Choroid plexus epithelial cell (primary cell): Measurements from ENCODE around the gene CHML.
"Not testable (repeated sequence)": the region's sequence is repeated elsewhere in the genome, so short reads cannot be mapped to it uniquely, and the experiment has no call there.

ENCODE experiments used
- DNase-seq: peaks from one replicate; pipeline ENCODE4 v3.0.0-alpha.2; 2010; ENCODE audit warnings: low read depth
- H3K4me3 ChIP-seq: 2 replicates; pipeline ENCODE4 v1.5.1; 2011; ENCODE audit warnings: low read depth, mild to moderate bottlenecking, control low read depth, low read length, moderate library complexity
- TF ChIP-seq, protein P1 (sequence below): conservative IDR thresholded peaks from 2 replicates; pipeline ENCODE4 v1.5.1; 2011; ENCODE audit warnings: low read depth, mild to moderate bottlenecking, control low read depth, inconsistent platforms, low read length, moderate library complexity

The CHML gene, protein sequence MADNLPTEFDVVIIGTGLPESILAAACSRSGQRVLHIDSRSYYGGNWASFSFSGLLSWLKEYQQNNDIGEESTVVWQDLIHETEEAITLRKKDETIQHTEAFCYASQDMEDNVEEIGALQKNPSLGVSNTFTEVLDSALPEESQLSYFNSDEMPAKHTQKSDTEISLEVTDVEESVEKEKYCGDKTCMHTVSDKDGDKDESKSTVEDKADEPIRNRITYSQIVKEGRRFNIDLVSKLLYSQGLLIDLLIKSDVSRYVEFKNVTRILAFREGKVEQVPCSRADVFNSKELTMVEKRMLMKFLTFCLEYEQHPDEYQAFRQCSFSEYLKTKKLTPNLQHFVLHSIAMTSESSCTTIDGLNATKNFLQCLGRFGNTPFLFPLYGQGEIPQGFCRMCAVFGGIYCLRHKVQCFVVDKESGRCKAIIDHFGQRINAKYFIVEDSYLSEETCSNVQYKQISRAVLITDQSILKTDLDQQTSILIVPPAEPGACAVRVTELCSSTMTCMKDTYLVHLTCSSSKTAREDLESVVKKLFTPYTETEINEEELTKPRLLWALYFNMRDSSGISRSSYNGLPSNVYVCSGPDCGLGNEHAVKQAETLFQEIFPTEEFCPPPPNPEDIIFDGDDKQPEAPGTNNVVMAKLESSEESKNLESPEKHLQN

DNA sequence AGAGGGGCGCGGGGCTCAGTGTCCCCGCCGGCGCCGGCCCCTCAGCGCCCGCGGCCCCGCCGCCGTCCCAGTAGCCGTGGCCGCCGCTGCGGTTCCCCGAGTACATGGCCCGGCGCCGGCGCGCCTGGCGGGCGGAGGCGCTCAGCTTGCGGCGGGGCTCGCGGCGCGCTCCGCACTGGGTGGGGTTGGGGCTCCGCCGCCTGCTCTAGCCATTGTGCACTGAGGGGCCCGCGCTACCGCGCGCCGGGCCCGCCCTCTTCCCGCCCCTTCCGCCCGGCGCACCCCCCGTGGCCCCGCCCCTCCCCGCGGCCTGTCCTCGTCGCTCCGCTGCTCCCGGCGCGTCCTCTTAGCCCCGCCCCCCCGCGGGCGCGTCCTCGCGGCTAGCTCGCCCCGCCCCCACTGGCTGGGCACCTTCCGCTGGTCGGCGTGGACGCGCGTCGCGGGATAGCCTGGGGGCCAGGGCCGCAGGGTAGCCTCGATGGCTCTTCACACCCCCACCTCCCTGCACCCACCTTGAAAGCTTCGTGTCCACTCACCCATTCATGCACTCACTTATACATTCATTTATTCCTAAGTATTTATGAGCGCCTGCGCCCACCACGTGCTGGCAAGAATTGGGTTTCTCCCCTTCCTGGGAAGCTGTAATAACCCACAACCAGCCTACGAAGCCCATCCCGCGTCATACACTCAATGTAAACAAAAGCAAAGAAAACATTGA is at the start of gene CHML, which contains the start of gene OPN3:
CHML (minus strand) TSS at position 221 of the 718 bp plus-strand sequence. CDS start 4,603 bp downstream, outside the sequence.
OPN3 (minus strand) TSS at position 221 of the 718 bp plus-strand sequence; CDS start at position 106, 115 bp downstream.
- peak within 1 kb of the TSS; percentile 76 for H3K4me3 ChIP-seq

GRCh38 chr1:241688940-241689368 is 48.8 kb upstream of the CHML start:
- TF ChIP-seq, protein P1, sequence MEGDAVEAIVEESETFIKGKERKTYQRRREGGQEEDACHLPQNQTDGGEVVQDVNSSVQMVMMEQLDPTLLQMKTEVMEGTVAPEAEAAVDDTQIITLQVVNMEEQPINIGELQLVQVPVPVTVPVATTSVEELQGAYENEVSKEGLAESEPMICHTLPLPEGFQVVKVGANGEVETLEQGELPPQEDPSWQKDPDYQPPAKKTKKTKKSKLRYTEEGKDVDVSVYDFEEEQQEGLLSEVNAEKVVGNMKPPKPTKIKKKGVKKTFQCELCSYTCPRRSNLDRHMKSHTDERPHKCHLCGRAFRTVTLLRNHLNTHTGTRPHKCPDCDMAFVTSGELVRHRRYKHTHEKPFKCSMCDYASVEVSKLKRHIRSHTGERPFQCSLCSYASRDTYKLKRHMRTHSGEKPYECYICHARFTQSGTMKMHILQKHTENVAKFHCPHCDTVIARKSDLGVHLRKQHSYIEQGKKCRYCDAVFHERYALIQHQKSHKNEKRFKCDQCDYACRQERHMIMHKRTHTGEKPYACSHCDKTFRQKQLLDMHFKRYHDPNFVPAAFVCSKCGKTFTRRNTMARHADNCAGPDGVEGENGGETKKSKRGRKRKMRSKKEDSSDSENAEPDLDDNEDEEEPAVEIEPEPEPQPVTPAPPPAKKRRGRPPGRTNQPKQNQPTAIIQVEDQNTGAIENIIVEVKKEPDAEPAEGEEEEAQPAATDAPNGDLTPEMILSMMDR: no peak
- no peak overlapping the region for H3K4me3 ChIP-seq

More for the DNA sequence above, at the start of gene CHML, which contains the start of gene OPN3:
- peak; percentile 90 for DNase-seq
- TF ChIP-seq, protein P1: no peak

GRCh38 chr1:241684108-241684507 is 43.9 kb upstream of the CHML start:
- TF ChIP-seq, protein P1: no peak
- DNase-seq: no peak

More at GRCh38 chr1:241688940-241689368, 48.8 kb upstream of the CHML start:
- peak; percentile 70 for DNase-seq

GRCh38 chr1:241682921-241683320 is 42.8 kb upstream of the CHML start:
- TF ChIP-seq, protein P1: no peak
- H3K4me3 ChIP-seq: no peak overlapping the region
- no peak for DNase-seq

More at GRCh38 chr1:241684108-241684507, 43.9 kb upstream of the CHML start:
- H3K4me3 ChIP-seq: no peak overlapping the region

GRCh38 chr1:241681861-241682448 is 41.8 kb upstream of the CHML start:
- H3K4me3 ChIP-seq, DNase-seq: not testable (repeated sequence)

DNA sequence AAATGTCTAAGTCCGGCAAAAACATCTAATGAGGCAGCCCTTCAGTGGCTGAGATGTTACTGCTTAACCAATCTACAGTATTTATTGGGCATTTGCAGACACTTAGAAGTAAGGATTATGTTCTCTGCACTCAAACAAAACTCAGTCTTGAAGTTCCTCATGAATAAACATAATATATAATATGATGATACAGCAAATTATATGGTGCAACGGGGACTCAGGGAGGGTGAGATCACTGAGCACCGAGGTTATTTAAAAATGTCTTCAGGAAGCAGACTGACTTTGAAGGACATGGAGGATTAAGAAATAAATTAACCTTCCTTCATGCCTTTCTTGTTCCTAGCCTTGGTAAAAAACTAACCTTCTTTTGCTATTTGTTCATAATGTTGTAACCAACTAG is 39.8 kb upstream of the CHML start:
- H3K4me3 ChIP-seq: no peak overlapping the region
- TF ChIP-seq, protein P1: no peak
- DNase-seq: no peak
